Caco-2 (cell line): ENCODE results near the gene THBS2. TPM values are rescaled to one million over a fixed set of nuclear protein-coding genes. Genes with fewer than 3 reads are reported as not detected.

ENCODE experiments used
- BruUV-seq: library from RNA; stranded (reverse); fragments of 400-500 nt; replicated peaks from 2 replicates; lab custom pipeline; 2021; lab: Mats Ljungman, UMichigan
- CTCF ChIA-PET: fragments of 300-600 bp; sonication (Branson Sonifier 250); formaldehyde crosslinking; loops from one replicate; lab custom pipeline; 2022; ENCODE audit warnings: antibody characterized with exemption; lab: Charles Lee
- POLR2A ChIA-PET: fragments of 300-600 bp; sonication (Branson Sonifier 250); formaldehyde crosslinking; loops from one replicate; lab custom pipeline; 2022; ENCODE audit warnings: antibody characterized with exemption; lab: Charles Lee
- DNase-seq, 2 experiments: peaks; one replicate each; pipeline versions ENCODE4 v3.0.0 to v3.0.0-alpha.2; 2020 to 2022
- H3K27me3 ChIP-seq: replicated peaks from 2 replicates; pipeline ENCODE4 v1.6.0; 2011; ENCODE audit warnings: low read length; ENCODE audit not compliant: control insufficient read depth, insufficient read depth
- H3K36me3 ChIP-seq: 2 replicates; pipeline ENCODE4 v1.5.1; 2011; ENCODE audit warnings: low read length; ENCODE audit not compliant: control insufficient read depth, insufficient read depth
- H3K4me1 ChIP-seq: fragments of 250-450 bp; sonication (Bioruptor Pico); 2 replicates; pipeline ENCODE4 v1.5.1; 2020; ENCODE audit warnings: mild to moderate bottlenecking
- H3K4me3 ChIP-seq: 2 replicates; pipeline ENCODE4 v1.5.1; 2011; ENCODE audit warnings: low read depth, mild to moderate bottlenecking, control low read depth, low read length
- H3K9me3 ChIP-seq: fragments of 250-450 bp; sonication (Bioruptor Pico); 2 replicates; pipeline ENCODE4 v1.5.1; 2020; ENCODE audit warnings: mild to moderate bottlenecking, moderate library complexity
- H3K27ac Mint-ChIP-seq: one replicate; pipeline ENCODE4 v1.8.0; 2022; ENCODE audit warnings: mixed read lengths; ENCODE audit not compliant: unreplicated experiment
- H3K27me3 Mint-ChIP-seq: one replicate; pipeline ENCODE4 v1.8.0; 2022; ENCODE audit warnings: mixed read lengths; ENCODE audit not compliant: insufficient read depth, unreplicated experiment
- H3K36me3 Mint-ChIP-seq: one replicate; pipeline ENCODE4 v1.8.0; 2022; ENCODE audit warnings: mild to moderate bottlenecking, mixed read lengths; ENCODE audit not compliant: insufficient read depth, unreplicated experiment
- H3K4me1 Mint-ChIP-seq: one replicate; pipeline ENCODE4 v1.8.0; 2022; ENCODE audit warnings: low read depth, mixed read lengths; ENCODE audit not compliant: unreplicated experiment
- H3K4me3 Mint-ChIP-seq: one replicate; pipeline ENCODE4 v1.8.0; 2022; ENCODE audit warnings: mild to moderate bottlenecking, moderate library complexity, mixed read lengths; ENCODE audit not compliant: unreplicated experiment
- H3K9me3 Mint-ChIP-seq: one replicate; pipeline ENCODE4 v1.8.0; 2022; ENCODE audit warnings: mixed read lengths; ENCODE audit not compliant: unreplicated experiment
- intact Hi-C: fragments of 100-400 bp; cut with micrococcal nuclease; formaldehyde crosslinking; loops from one replicate; pipeline ENCODE4 v1.10.0; 2022; ENCODE audit not compliant: unreplicated experiment
- total RNA-seq: library from RNA; stranded (reverse); gene quantifications from 2 replicates; pipeline ENCODE4 v1.2.3, GENCODE V29; 2022
- TF ChIP-seq, protein P1 (sequence below), 2 experiments: fragments of 200-600 bp in 1 of 2; IDR thresholded peaks; 1 replicate in 1 of 2; 2 replicates in 1 of 2; pipeline versions ENCODE4 v1.5.1 to v1.8.0; 2011 to 2022; ENCODE audit warnings: antibody characterized with exemption in 1 of 2, control low read depth in 1 of 2, inconsistent platforms in 1 of 2, low read depth in 1 of 2, low read length in 1 of 2, mild to moderate bottlenecking in 1 of 2, moderate library complexity in 1 of 2; ENCODE audit not compliant: insufficient read depth in 1 of 2, severe bottlenecking in 1 of 2, unreplicated experiment in 1 of 2

THBS2 gene
- total RNA-seq, 1 experiment from 2014 or later = 0.07 TPM

DNA sequence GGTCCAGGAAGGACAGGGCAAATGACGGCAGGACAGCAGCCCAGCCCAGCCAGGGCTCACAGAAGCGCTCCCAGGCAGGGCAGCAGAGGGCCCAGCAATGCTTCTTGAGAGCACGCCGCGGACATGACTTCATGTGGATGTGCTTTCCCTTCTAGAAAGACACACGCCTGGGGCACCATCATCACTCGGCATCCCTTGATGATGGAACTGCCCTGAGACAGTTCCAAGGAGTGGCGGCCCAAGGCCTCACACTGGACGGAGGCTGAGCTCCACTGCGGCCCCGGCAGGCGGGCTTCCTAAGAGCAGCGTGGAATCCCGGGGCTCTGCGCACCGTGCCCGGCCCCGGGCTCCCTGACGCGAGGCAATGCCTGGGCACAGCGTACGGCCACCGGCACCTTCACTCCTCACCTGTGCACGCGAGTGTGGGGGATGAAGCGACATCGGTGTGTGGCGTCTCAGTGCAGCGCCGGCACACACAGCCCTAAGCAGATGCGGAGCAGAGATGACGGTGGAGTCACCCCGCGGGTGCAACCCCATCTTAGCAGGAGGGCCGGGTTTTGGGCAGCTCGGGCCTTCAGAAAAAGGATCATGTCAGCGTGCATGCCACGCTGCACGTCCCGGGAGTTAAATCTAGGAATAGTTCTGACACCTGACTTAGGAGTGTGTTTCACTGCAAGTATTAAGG lies 86.6 kb downstream of the THBS2 start:
- H3K9me3 Mint-ChIP-seq = no peaks in the 10 kb centered on the region
- H3K4me1 Mint-ChIP-seq = no peaks in the 10 kb centered on the region
- intact Hi-C loops = no loop called here
- no peaks in the 10 kb centered on the region for H3K27me3 ChIP-seq
- TF ChIP-seq, protein P1, sequence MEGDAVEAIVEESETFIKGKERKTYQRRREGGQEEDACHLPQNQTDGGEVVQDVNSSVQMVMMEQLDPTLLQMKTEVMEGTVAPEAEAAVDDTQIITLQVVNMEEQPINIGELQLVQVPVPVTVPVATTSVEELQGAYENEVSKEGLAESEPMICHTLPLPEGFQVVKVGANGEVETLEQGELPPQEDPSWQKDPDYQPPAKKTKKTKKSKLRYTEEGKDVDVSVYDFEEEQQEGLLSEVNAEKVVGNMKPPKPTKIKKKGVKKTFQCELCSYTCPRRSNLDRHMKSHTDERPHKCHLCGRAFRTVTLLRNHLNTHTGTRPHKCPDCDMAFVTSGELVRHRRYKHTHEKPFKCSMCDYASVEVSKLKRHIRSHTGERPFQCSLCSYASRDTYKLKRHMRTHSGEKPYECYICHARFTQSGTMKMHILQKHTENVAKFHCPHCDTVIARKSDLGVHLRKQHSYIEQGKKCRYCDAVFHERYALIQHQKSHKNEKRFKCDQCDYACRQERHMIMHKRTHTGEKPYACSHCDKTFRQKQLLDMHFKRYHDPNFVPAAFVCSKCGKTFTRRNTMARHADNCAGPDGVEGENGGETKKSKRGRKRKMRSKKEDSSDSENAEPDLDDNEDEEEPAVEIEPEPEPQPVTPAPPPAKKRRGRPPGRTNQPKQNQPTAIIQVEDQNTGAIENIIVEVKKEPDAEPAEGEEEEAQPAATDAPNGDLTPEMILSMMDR (IDR thresholded peaks at IDR 0.05; ENCODE audit: insufficient read depth in 1 of 2, low read depth in 1 of 2, low read length in 1 of 2, severe bottlenecking in 1 of 2, unreplicated experiment in 1 of 2) = no peak
- H3K36me3 Mint-ChIP-seq = no peaks in the 10 kb centered on the region
- peaks cover 4% of the 10 kb centered on the region for H3K27me3 Mint-ChIP-seq
- no peaks in the 10 kb centered on the region for H3K4me1 ChIP-seq
- no peak overlapping the region for H3K27ac Mint-ChIP-seq
- DNase-seq = no peak
- ChIA-PET POLR2A (no interaction called here), CTCF (no interaction called here)
- no TSS peak for BruUV-seq
- H3K4me3 Mint-ChIP-seq = no peak overlapping the region
- H3K36me3 ChIP-seq = no peaks in the 10 kb centered on the region
- H3K9me3 ChIP-seq = no peaks in the 10 kb centered on the region
- H3K4me3 ChIP-seq = no peak overlapping the region
